HL-60/S4 treated with retinoic acid at 250 ng/mL for 4 days and 3 days (cell line): ENCODE results near the gene NUTM1.
"Not testable (repeated sequence)": the region's sequence is repeated elsewhere in the genome, so short reads cannot be mapped to it uniquely, and the experiment has no call there.

ENCODE experiments used
- in situ Hi-C: fragments of 300-500 bp; cut with MboI; formaldehyde crosslinking; loops from 2 replicates; pipeline ENCODE4 v1.7.0; 2022; ENCODE audit warnings: low sequenced_read_pairs

Gene NUTM1

DNA sequence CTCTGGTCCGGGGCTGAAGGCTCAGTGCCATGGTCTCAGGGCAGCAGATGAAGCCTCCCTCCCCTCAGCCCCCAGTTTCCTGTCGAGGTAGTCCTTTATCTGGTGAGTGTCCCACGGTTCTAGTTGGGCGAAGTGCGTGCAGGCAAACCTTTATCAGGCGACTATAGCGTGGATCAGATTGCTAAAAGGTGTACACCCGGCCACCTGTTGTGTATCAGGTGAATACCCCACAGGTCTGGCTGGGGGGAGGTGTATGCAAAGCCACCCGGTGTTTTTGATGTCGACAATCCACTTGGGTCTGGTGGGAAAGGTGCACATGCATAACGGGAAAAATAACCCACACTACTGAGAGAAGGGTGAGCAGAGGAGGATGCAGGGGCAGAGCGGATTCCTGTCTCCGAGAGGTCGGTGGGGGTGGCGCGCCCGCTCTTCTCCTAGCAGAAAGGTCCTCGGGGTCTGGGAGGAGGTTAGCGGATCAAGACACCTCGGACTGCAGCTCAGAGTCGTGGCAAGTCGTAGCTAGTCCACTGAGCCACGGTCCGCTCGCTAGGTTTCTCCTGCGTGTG, 6.0 kb upstream of the NUTM1 start:
- in situ Hi-C loops, result no loop called here

DNA sequence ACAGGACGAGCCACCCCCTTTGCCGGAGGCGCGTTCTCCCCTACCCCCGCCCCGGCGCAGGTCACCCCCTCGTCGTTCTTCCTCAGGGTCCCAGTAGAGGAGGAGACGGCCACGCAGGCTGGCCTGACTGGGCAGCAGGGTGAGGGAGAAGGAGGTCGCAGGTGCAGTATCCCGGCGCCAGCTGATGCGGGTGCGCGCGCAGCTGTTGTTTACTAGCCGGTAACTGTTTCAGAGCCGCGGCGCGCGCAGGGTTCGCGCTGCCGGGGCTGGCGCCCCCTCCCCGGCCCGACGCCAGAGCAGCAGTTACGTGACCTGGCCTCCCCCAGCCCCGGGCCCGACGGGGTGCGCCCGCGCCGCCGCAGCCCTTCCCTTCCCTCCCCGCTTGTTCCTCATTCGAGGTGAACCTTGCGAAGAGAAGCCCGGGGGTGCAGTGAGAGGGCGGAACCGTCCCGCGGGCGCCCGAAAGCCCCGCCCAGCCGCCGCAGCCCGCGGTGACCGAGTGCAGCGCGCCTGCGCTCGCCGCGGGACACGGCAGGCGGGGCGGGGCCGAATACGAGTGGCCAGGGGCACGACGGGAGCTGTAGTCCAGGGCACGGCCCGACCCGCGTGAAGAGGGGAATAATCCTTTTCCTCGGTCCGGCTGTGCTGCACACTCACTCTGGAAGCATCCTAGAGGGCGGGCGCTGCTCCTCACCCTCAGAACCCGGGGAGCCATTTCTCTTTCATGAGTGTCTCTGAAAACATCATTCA, 5.4 kb upstream of the NUTM1 start, which contains the start of gene SLC12A6:
TSS of gene SLC12A6 (minus strand) at position 225 of the 750 bp plus-strand sequence. CDS start 1,101 bp downstream, outside the sequence.
- in situ Hi-C loops, result no loop called here

DNA sequence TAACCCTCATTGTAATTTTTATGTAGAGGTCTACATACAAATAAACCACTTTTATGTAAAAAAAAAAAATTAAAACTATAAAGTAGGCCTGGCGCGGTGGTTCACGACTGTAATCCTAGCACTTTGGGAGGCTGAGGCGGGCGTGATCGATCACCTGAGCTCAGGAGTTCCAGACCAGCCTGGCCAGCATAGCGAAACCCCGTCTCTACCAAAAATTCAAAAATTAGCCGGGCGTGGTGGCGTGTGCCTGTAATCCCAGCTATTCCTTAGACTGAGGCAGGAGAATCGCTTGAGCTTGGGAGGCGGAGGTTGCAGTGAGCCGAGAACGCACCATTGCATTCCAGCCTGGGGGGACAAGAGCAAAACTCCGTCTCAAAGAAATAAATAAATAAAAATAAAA, 4.8 kb upstream of the NUTM1 start:
- in situ Hi-C loops, result no loop called here

DNA sequence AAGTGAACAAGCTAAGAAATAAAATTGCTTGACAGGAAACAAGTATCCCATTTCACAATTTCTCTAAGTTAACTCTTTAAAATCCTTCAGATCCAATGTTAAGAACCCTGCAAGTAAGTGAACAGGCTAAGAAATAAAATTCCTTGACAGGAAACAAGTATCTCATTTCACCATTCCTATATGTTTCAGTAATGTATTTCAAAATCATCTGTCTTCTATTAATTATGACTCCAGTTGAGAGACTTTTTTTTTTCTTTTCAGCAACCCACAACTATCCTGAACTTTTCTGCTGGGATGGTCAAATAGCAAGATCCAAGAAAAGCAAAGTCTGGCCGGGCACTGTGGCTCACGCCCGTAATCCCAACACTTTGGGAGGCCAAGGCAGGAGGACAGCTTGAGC, 3.2 kb upstream of the NUTM1 start:
- in situ Hi-C loops, result no loop called here

DNA sequence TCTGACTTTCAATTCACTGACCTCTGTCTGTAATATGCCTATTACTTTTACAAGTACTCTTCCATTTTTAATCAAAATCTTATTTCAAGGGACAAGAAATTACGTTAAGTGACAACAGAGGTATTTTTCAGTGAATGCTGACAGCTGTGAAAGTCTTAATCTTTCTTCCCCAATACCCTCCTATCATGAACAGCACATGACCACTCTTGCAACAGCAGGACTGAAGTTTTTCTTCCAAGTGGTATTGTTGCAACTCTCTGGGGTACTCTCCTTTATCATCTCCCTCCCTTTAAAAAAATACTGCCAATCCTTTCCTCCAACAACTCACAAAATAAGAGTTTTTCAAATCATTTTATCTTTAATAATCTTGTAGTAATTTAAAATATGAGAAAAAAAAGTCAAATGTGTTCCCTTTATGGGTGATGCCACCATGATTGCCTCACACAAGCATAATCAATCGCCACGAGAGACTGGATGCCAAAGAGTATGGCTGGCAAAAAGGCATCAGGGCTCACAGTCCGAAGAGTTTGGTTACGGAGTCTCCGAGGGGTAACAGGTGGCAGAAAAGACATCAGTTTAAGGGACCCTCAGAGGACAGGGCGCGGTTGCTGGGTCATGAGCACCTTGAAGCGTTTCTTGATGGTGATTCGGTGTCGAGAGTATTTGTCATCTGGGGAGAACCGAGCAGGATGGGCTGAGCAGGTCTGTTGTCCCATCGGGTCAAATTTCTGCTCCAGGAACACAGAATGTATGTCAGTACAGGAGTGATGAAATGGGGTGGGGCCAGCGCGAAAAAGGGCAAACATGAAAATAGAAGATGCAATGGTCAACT, 1.5 kb upstream of the NUTM1 start:
- in situ Hi-C loops, result no loop called here

DNA sequence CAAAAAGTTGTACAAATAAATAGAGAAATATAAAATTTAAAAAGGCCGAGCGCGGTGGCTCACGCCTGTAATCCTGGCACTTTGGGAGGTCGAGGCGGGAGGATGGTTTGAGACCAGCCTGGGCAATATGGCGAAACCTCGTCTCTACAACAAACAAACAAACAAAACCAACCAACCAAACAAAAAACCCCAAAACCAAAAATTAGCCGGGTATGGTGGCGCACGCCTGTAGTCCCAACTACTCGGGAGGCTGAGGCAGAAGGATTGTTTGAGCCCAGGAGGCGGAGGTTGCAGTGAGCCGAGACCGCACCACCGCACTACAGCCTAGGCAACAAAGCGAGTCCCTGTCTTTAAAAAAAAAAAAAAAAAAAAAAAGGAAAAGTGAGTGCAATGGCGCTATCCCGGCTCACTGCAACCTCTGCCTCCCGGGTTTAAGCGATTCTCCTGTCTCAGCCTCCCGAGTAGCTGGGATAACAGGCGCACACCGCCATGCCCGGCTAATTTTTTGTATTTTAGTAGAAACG, 840 bp upstream of the NUTM1 start:
- in situ Hi-C loops, result not testable (repeated sequence)

DNA sequence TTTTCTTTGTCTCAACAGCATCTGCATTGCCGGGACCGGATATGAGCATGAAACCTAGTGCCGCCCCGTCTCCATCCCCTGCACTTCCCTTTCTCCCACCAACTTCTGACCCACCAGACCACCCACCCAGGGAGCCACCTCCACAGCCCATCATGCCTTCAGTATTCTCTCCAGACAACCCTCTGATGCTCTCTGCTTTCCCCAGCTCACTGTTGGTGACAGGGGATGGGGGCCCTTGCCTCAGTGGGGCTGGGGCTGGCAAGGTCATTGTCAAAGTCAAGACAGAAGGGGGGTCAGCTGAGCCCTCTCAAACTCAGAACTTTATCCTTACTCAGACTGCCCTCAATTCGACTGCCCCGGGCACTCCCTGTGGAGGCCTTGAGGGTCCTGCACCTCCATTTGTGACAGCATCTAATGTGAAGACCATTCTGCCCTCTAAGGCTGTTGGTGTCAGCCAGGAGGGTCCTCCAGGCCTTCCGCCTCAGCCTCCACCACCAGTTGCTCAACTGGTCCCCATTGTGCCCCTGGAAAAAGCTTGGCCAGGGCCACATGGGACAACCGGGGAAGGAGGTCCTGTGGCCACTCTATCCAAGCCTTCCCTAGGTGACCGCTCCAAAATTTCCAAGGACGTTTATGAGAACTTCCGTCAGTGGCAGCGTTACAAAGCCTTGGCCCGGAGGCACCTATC, 5.0 kb downstream of the NUTM1 start:
- in situ Hi-C loops, result no loop called here

DNA sequence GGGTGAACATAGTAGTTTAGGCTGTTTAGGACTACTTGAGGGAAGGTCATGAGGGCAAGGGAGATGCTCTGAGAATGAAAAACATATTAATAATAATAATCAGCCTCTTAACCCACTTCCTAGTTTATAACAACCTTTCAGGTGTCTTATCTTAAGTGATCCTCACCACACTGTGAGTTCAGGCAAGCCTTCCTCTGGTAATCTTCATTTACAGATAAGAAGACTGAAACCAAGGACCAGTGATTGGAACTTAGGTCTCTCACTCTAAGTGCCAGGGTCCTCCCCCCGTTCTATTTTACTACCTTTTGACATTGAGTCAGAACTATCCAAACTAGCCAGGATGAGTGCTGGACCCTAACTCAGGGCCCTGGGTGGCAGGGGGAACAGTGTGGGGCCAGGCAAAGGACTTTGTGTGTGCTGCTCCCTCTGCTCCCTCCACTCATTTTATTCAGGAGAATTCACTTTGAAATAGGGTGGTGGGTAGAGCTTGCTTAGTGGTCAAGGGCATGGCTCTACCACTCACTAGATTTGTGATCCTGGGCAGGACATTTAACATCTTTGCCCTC, 5.7 kb downstream of the NUTM1 start:
- in situ Hi-C loops, result no loop called here

DNA sequence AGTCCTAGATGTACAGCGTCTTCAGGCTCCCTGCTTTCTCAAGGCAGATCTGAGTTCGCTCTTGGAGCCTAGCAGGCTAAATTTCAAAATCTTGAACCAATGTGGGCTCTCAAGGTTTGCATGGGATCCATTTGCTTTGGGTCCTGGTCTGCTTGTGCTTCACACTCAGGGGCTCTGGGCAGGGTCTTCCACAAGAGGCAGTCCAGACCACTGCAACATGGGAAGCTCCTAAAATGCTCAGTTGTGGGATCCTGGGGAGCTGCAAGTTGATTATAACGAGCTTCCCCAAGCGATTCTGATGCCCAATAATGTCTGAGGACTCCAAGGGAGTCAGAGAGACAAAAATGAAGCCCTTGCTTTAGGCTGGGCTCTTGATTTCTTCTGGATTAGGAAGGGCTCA, 6.7 kb downstream of the NUTM1 start:
- in situ Hi-C loops, result loop anchor here (25.0 kb wide), 2 partner anchors 237 to 238 kb away; partner anchors contain the start of genes EMC7, GOLGA8B and PGBD4

DNA sequence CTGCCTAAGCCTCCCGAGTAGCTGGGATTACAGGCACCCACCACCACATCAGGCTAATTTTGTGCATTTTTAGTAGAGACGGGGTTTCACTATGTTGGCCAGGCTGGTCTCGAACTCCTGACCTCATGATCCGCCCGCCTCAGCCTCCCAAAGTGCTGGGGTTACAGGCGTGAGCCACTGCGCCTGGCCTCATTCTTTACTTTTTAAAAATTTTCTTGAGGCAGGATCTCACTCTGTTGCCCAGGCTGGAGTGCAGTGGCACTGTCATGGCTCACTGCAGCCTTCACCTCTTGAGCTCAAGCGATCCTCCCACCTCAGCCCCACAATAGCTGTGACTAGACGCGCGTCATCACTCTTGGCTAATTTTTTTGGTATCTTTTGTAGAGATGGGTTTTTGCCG, 9.9 kb downstream of the NUTM1 start:
- in situ Hi-C loops, result loop anchor here (25.0 kb wide), 2 partner anchors 234 to 241 kb away; partner anchors contain the start of genes EMC7, GOLGA8B and PGBD4

DNA sequence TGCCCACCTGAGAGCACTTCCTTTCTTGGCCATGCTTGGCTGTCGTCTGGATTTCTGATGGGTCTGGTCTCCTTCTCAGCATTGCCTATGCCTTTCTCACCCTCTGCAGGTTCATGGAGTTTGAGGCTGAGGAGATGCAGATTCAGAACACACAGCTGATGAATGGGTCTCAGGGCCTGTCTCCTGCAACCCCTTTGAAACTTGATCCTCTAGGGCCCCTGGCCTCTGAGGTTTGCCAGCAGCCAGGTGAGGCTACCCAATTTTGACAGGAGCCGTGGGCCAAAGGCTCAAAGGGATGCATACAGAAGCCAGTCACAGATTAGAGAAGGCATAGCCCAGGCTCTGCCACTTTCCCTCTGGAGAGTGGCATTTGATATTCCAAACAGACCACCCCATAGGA, 10.5 kb downstream of the NUTM1 start:
- in situ Hi-C loops, result loop anchor here (25.0 kb wide), 2 partner anchors 234 to 241 kb away; partner anchors contain the start of genes EMC7, GOLGA8B and PGBD4

DNA sequence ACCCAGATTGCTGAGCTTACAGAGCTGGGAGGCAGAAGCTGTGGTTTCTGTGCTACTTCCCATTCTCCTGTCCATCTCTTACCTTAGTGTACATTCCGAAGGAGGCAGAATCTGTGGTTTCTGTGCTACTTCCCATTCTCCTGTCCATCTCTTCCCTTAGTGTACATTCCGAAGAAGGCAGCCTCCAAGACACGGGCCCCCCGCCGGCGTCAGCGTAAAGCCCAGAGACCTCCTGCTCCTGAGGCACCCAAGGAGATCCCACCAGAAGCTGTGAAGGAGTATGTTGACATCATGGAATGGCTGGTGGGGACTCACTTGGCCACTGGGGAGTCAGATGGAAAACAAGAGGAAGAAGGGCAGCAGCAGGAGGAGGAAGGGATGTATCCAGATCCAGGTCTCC, 11.2 kb downstream of the NUTM1 start:
- in situ Hi-C loops, result loop anchor here (25.0 kb wide), 2 partner anchors 233 to 242 kb away; partner anchors contain the start of genes EMC7, GOLGA8B and PGBD4

DNA sequence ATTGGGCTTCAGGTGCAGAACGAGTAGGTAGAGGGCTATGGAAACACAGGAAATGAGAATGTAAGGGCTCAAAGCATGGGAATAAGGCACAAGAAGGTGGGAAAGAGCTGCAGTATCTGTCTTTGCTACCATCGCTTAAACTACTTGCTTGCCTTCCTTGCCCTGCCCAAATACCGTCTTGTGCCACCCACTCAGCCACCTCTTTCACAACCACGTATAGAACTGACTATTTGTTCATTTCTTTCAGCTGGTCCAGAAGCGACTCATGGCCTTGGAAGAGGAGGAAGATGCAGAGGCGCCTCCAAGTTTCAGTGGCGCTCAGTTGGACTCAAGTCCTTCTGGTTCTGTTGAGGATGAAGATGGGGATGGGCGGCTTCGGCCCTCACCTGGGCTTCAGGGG, 12.1 kb downstream of the NUTM1 start:
- in situ Hi-C loops, result loop anchor here (25.0 kb wide), 2 partner anchors 232 to 243 kb away; partner anchors contain the start of genes EMC7, GOLGA8B and PGBD4

DNA sequence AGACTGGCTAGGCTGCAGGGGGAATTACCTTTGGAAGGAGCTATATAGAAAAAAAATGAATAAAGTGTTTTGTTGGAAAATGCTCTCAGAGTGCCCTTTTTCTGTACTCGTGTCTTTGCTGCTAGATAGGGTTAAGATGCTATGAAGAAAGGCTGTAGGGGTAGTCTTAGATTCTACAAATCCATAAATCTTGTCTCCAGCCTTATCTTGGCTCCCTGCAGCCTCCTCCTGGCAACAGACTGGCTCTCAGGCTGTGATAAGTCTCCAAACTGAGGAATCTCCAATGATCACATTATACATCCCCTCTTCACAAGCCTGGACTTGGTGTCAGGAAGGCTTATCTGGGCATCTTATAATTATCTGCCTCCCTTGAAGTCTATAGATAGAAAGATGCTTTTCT, 14.5 kb downstream of the NUTM1 start:
- in situ Hi-C loops, result loop anchor here (25.0 kb wide), 2 partner anchors 230 to 245 kb away; partner anchors contain the start of genes EMC7, GOLGA8B and PGBD4

DNA sequence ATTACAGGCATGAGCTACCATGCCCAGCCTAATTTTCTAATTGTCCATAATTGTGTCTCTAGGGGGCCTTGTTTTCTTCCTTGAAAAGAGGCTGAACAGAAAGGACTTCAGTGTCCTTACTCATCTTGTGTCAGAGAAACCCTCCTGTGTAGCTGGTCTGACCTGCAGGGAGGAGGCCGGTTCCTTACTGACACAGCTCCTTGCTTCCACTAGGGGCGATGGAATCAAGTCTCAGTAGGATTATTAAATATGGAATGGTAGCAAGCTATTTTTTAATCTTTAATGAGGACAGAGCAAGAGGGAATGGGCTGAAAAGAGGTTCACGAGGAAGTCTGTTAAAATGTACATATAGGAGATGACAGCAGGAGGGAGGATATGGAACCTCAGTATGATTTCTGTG, 15.3 kb downstream of the NUTM1 start:
- in situ Hi-C loops, result loop anchor here (25.0 kb wide), 2 partner anchors 229 to 246 kb away; partner anchors contain the start of genes EMC7, GOLGA8B and PGBD4

DNA sequence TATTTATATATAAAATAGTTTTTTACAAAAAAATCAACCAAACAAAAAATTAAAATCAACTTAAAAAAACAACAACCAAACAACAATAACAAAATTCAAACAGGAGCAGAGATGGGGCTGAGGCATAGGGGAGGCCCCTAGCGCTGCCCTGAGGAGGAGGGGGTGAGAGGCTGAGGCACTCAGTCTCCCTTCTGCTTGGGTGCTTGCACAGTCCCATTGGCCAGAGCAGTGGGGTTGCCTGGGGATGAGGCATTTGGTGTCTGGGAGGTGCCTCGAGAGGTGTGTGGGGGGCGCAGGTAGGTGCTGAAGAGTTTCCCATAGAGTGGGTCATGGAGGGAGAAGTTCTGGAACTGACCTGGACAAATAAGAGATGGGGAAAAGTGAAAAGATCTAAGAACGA, 15.8 kb downstream of the NUTM1 start:
- in situ Hi-C loops, result loop anchor here (25.0 kb wide), 2 partner anchors 228 to 247 kb away; partner anchors contain the start of genes EMC7, GOLGA8B and PGBD4

DNA sequence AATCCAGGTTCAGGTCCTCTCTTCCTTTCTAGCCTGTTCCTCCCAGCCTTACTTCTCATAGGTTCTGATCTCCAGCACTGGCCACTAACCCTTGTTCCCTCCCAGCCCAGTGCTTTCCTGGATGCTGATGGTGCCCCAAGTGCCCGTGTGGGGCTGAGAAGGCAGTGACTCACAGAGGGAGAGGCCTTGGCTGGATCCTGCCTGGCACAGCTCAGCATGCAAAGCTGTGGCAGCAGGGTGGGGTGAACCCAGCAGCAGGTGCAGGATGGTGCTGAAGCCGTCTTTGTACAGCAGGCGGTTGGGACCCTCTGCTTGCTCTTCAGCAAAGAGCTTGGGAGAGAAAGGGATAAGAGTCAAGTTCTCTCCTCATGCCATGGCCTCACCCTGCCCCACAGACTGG, 16.3 kb downstream of the NUTM1 start:
- in situ Hi-C loops, result loop anchor here (25.0 kb wide), 2 partner anchors 228 to 247 kb away; partner anchors contain the start of genes EMC7, GOLGA8B and PGBD4

DNA sequence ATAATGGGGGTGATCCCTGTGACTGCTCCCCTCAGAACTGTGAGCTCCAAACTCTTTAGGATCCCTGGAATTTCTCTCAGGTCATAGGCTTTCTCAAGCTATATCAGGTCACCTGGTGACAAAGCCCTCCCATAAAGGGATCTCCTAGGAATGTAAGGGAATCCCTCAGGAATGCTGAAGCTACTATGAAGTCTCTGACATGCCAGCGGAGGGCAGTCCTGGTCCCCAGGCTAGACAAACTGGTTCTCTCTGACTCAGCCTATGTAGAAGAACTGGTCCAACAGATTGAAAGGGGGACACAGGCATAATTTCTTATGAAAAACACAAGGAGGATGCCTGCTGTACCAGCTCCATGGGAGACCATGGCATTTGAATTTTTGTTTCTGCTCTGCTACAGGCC, 17.2 kb downstream of the NUTM1 start:
- in situ Hi-C loops, result loop anchor here (10.0 to 25.0 kb wide), 3 partner anchors 75 to 248 kb away; partner anchors contain the start of genes EMC7, GOLGA8A, GOLGA8B and PGBD4

DNA sequence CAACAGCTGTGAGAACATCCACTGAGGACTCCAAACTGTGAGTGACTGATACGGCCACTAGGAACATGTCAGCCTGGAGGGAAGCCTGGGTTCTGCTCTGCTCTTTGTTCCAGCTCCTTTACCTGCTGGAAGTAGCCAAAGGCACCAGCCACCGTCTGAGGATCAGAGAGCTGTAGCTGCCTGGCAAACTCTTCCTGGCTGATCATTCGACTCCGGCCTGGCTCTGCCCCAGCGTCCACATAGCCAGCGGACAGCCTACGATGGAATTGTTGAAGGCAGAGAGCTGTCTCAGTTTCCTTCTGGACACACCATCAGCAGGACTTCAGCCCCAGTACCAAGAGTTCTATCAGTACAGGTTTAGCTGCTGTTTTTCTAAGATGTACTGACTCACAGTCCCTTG, 18.2 kb downstream of the NUTM1 start:
- in situ Hi-C loops, result loop anchor here (10.0 to 25.0 kb wide), 3 partner anchors 74 to 249 kb away; partner anchors contain the start of genes EMC7, GOLGA8A, GOLGA8B and PGBD4
